Colonic mucosa (tissue), 4 donors: ENCODE measurements around the gene SMIM24. TPM values are rescaled to one million over a fixed set of nuclear protein-coding genes. Genes with fewer than 3 reads are reported as not detected.

Source experiments
- DNase-seq: peaks from one replicate; pipeline ENCODE4 v3.0.0-alpha.2; 2020
- H3K27ac ChIP-seq: fragments of 200-600 bp; one replicate; pipeline ENCODE4 v1.8.0; 2021
- H3K27me3 ChIP-seq: fragments of 200-600 bp; one replicate; pipeline ENCODE4 v1.8.0; 2021
- H3K36me3 ChIP-seq: fragments of 200-600 bp; one replicate; pipeline ENCODE4 v1.8.0; 2021
- H3K4me1 ChIP-seq: fragments of 200-600 bp; one replicate; pipeline ENCODE4 v1.8.0; 2021; ENCODE audit warnings: mild to moderate bottlenecking
- H3K4me3 ChIP-seq: fragments of 200-600 bp; one replicate; pipeline ENCODE4 v1.8.0; 2021
- H3K9ac ChIP-seq, 2 donors: one replicate each; pipeline ENCODE4 v1.7.0; 2013; ENCODE audit warnings: control low read depth in 2 of 2, low read depth in 2 of 2, low read length in 2 of 2
- H3K9me3 ChIP-seq: fragments of 200-600 bp; one replicate; pipeline ENCODE4 v1.8.0; 2021
- CTCF ChIP-seq: fragments of 200-600 bp; IDR thresholded peaks from one replicate; pipeline ENCODE4 v1.8.0; 2022; ENCODE audit warnings: antibody characterized with exemption, mild to moderate bottlenecking
- intact Hi-C: fragments of 100-400 bp; cut with DNase I; formaldehyde crosslinking; loops from one replicate; pipeline ENCODE4 v1.14.1; 2022
- total RNA-seq, 2 donors: library from RNA; stranded (reverse); fragmentation: NEBNext Ultra II Directional in 1 of 2; extraction: Animal tissue kit (Norgen Biotek cat#: 25700) in 1 of 2; gene quantifications; one replicate each; pipeline ENCODE4 v1.2.1, GENCODE V29; 2021
- donor health status: healthy.
- donor health status: DM: no; HTN: no; CAD: no.
- donor health status: DM: no; HTN: no; CAD: no.

SMIM24 gene
- total RNA-seq, 2 donors from 2014 or later, result 16.1 to 59.0 TPM

- Histone ChIP-seq H3K9ac (no peak overlapping the region), H3K4me3 (no peak overlapping the region), H3K27ac (no peak overlapping the region), H3K27me3 (no peaks in the 10 kb centered on the region), H3K9me3 (no peaks in the 10 kb centered on the region), H3K4me1 (no peaks in the 10 kb centered on the region), H3K36me3 (no peaks in the 10 kb centered on the region)
- no peak for TF ChIP-seq CTCF
- intact Hi-C loops, result no loop called here
- DNase-seq, result no peak
Observed at GRCh38 chr19:3468211-3468610, 12.1 kb downstream of the SMIM24 start.

GRCh38 chr19:3467437-3468198 is 12.7 kb downstream of the SMIM24 start:
- no peak for TF ChIP-seq CTCF
- Histone ChIP-seq H3K9me3 (no peaks in the 10 kb centered on the region), H3K9ac (no peak overlapping the region), H3K36me3 (no peaks in the 10 kb centered on the region), H3K4me1 (no peaks in the 10 kb centered on the region), H3K27ac (no peak overlapping the region), H3K4me3 (no peak overlapping the region), H3K27me3 (no peaks in the 10 kb centered on the region)
- intact Hi-C loops, result no loop called here
- no peak for DNase-seq

- Histone ChIP-seq H3K9ac (no peak overlapping the region), H3K4me3 (no peak overlapping the region), H3K4me1 (no peaks in the 10 kb centered on the region), H3K9me3 (no peaks in the 10 kb centered on the region), H3K27ac (no peak overlapping the region), H3K27me3 (no peaks in the 10 kb centered on the region), H3K36me3 (no peaks in the 10 kb centered on the region)
- no peak for TF ChIP-seq CTCF
- intact Hi-C loops, result no loop called here
- DNase-seq, result no peak
Observed at GRCh38 chr19:3466635-3467034, 13.7 kb downstream of the SMIM24 start.

GRCh38 chr19:3465552-3465951 is 14.8 kb downstream of the SMIM24 start:
- Histone ChIP-seq H3K36me3 (no peaks in the 10 kb centered on the region), H3K4me1 (no peaks in the 10 kb centered on the region), H3K9ac (no peak overlapping the region), H3K9me3 (no peaks in the 10 kb centered on the region), H3K4me3 (no peak overlapping the region), H3K27ac (no peak overlapping the region), H3K27me3 (no peaks in the 10 kb centered on the region)
- intact Hi-C loops, result no loop called here
- no peak for TF ChIP-seq CTCF
- DNase-seq, result no peak

- H3K4me1 ChIP-seq, result no peaks in the 10 kb centered on the region
- no peak overlapping the region for H3K9ac ChIP-seq
- intact Hi-C loops, result no loop called here
- H3K9me3 ChIP-seq, result no peaks in the 10 kb centered on the region
- no peak overlapping the region for H3K27ac ChIP-seq
- no peak overlapping the region for H3K4me3 ChIP-seq
- DNase-seq, result no peak
- H3K27me3 ChIP-seq, result no peaks in the 10 kb centered on the region
- no peak for TF ChIP-seq CTCF
- no peaks in the 10 kb centered on the region for H3K36me3 ChIP-seq
Observed at GRCh38 chr19:3464587-3465235, 15.6 kb downstream of the SMIM24 start.
